GM12801 (cell line): ENCODE measurements around the gene RAB4B.

Experiments used
- CTCF ChIP-seq: IDR thresholded peaks from one replicate; pipeline ENCODE4 v1.5.1; 2011; ENCODE audit warnings: control low read depth; ENCODE audit not compliant: insufficient read length; ENCODE audit errors: extremely low read depth

The RAB4B gene

GRCh38 chr19:40739871-40740703 is 38.0 kb upstream of the RAB4B start:
- TF ChIP-seq CTCF: no peak

- no peak for TF ChIP-seq CTCF
These were observed 37.3 kb upstream of the RAB4B start for GRCh38 chr19:40740747-40741146.

- no peak for TF ChIP-seq CTCF
These were observed 36.3 kb upstream of the RAB4B start for GRCh38 chr19:40741527-40742390.

GRCh38 chr19:40742477-40742876 is 35.6 kb upstream of the RAB4B start:
- TF ChIP-seq CTCF: no peak

GRCh38 chr19:40742886-40743285 is 35.2 kb upstream of the RAB4B start:
- TF ChIP-seq CTCF: no peak

- TF ChIP-seq CTCF: no peak
These were observed 34.1 kb upstream of the RAB4B start for GRCh38 chr19:40743926-40744325.

- no peak for TF ChIP-seq CTCF
These were observed 33.3 kb upstream of the RAB4B start for GRCh38 chr19:40744554-40745401.
